Central memory CD8-positive, alpha-beta T cell (primary cell): ENCODE results near the gene KIAA1328.

Experiments used
- ATAC-seq: fragments of 150-1000 bp; cut with Tn5 transposase; replicated peaks from 2 replicates; pipeline ENCODE4 v1.10.0; 2022; ENCODE audit warnings: mild to moderate bottlenecking, moderate FRiP score, moderate number of reproducible peaks; ENCODE audit not compliant: poor library complexity, severe bottlenecking; ENCODE audit errors: extremely low read depth
- DNase-seq, 2 donors: peaks; one replicate each; pipeline ENCODE4 v3.0.0; 2021; ENCODE audit warnings: low spot score in 2 of 2
- H3K27ac Mint-ChIP-seq: one replicate; pipeline ENCODE4 v1.8.0; 2022; ENCODE audit warnings: low read depth, mild to moderate bottlenecking, moderate library complexity, mixed read lengths
- H3K27me3 Mint-ChIP-seq: one replicate; pipeline ENCODE4 v1.8.0; 2022; ENCODE audit warnings: mixed read lengths
- H3K36me3 Mint-ChIP-seq: one replicate; pipeline ENCODE4 v1.8.0; 2022; ENCODE audit warnings: mild to moderate bottlenecking, moderate library complexity, mixed read lengths; ENCODE audit not compliant: insufficient read depth
- H3K4me1 Mint-ChIP-seq: one replicate; pipeline ENCODE4 v1.8.0; 2022; ENCODE audit warnings: mixed read lengths
- H3K4me3 Mint-ChIP-seq: one replicate; pipeline ENCODE4 v1.8.0; 2022; ENCODE audit warnings: mild to moderate bottlenecking, moderate library complexity, mixed read lengths
- H3K9me3 Mint-ChIP-seq: one replicate; pipeline ENCODE4 v1.8.0; 2022; ENCODE audit warnings: mixed read lengths

The KIAA1328 gene

DNA sequence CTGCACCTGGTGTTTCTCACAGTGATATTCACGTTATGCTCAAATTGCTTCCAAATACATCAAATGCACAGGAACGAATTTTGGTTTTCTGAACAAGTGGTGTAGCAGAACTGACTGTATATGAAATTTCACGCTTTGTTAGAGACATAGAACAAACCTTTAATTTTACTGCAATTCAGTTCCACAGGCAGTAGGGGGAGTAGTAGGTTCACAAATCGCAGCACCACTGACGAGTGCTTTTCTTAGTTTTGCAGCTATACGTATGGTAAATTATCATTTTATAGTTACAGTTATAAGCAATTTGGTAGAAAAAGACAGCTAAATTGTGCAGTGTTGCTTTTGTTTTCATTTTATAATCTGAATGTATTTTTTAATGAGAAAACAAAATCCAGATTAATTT lies 113.3 kb downstream of the KIAA1328 start:
- no peak for DNase-seq
- no peak for ATAC-seq
- H3K4me3 Mint-ChIP-seq, result no peak overlapping the region

GRCh38 chr18:36947820-36948348 lies 119.0 kb downstream of the KIAA1328 start:
- Mint-ChIP-seq H3K36me3 (no peaks in the 10 kb centered on the region), H3K27ac (no peak overlapping the region), H3K4me3 (no peak overlapping the region), H3K9me3 (no peaks in the 10 kb centered on the region), H3K27me3 (no peaks in the 10 kb centered on the region), H3K4me1 (peaks cover 4% of the 10 kb centered on the region)
- DNase-seq (no peak), ATAC-seq (no peak)

More for the DNA sequence above, 113.3 kb downstream of the KIAA1328 start:
- no peaks in the 10 kb centered on the region for H3K27me3 Mint-ChIP-seq
- peaks cover 2% of the 10 kb centered on the region for H3K36me3 Mint-ChIP-seq
- peaks cover 8% of the 10 kb centered on the region for H3K9me3 Mint-ChIP-seq
- no peak overlapping the region for H3K27ac Mint-ChIP-seq
- H3K4me1 Mint-ChIP-seq, result peaks cover 4% of the 10 kb centered on the region

GRCh38 chr18:36950282-36950681 lies 121.4 kb downstream of the KIAA1328 start:
- no peak for ATAC-seq
- no peaks in the 10 kb centered on the region for H3K9me3 Mint-ChIP-seq
- no peak overlapping the region for H3K27ac Mint-ChIP-seq
- DNase-seq, result no peak
- H3K36me3 Mint-ChIP-seq, result no peaks in the 10 kb centered on the region
- H3K4me1 Mint-ChIP-seq, result no peaks in the 10 kb centered on the region
- H3K27me3 Mint-ChIP-seq, result no peaks in the 10 kb centered on the region
- no peak overlapping the region for H3K4me3 Mint-ChIP-seq

DNA sequence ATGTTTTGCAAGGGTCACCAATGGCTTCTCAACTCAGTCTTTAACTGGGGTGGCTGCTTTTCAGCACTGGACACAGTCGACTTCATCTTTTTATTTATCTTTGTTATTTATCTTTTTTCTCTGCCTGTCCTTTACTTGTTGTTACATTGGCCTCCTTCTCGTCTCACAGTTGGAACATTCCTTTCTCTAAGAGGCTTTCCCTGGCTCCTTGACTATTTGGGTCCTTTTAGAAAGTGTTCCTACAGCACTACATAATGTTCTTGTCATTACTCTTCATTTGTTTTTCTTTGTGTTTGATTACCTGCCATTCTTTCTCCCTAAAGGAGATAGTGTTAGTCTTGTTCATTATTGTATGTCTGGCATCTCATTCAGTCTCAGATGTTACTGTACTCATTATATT lies 122.0 kb downstream of the KIAA1328 start:
- H3K36me3 Mint-ChIP-seq, result no peaks in the 10 kb centered on the region
- no peak overlapping the region for H3K27ac Mint-ChIP-seq
- DNase-seq (no peak), ATAC-seq (no peak)
- no peaks in the 10 kb centered on the region for H3K9me3 Mint-ChIP-seq
- no peaks in the 10 kb centered on the region for H3K4me1 Mint-ChIP-seq
- no peak overlapping the region for H3K4me3 Mint-ChIP-seq
- H3K27me3 Mint-ChIP-seq, result no peaks in the 10 kb centered on the region

DNA sequence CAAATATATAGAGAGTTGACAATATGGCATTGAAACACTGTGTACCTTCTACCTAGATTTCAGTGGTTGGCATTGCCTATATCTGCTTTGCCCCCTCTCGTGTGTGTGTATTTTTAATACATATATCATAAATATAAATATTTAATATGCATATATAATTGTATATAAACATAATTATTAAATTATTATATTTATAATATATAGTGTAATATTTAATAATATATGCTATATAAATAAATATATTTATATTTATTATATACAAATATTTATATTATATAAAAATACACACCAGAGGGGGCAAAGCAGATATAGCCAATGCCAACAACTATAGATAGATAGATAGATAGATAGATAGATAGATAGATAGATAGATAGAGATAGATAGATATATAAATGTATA lies 124.1 kb downstream of the KIAA1328 start:
- no peak for DNase-seq
- Mint-ChIP-seq H3K4me3 (no peak overlapping the region), H3K9me3 (no peaks in the 10 kb centered on the region), H3K36me3 (no peaks in the 10 kb centered on the region), H3K27ac (no peak overlapping the region), H3K4me1 (no peaks in the 10 kb centered on the region), H3K27me3 (no peaks in the 10 kb centered on the region)
- ATAC-seq, result no peak

- Mint-ChIP-seq H3K4me1 (peaks cover 5% of the 10 kb centered on the region), H3K36me3 (peaks cover 6% of the 10 kb centered on the region), H3K27ac (no peak overlapping the region), H3K9me3 (peaks cover 5% of the 10 kb centered on the region), H3K27me3 (no peaks in the 10 kb centered on the region), H3K4me3 (no peak overlapping the region)
- no peak for ATAC-seq
- DNase-seq, result no peak
Observed at GRCh38 chr18:36960038-36960437, 131.1 kb downstream of the KIAA1328 start.

DNA sequence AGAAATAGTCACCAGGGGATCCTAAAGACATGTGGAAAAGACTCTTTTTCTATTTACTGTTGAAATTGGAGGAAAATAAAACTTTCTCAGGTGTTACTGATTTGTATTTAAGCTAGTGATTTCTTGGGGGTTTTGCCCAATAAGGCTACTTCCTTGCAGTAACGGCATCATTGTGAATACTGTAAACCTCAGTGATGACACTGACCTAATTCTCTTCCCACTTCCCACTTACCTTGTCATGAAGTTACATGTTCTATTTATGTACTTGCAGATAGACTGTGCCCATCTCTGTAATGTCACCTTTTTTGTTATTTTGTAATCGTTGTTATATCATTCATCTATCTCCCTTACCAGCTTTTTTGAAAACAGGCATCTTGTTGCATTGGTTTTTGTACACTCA lies 134.5 kb downstream of the KIAA1328 start:
- peaks cover 6% of the 10 kb centered on the region for H3K36me3 Mint-ChIP-seq
- DNase-seq (no peak), ATAC-seq (no peak)
- no peak overlapping the region for H3K27ac Mint-ChIP-seq
- H3K9me3 Mint-ChIP-seq, result peaks cover 26% of the 10 kb centered on the region
- H3K4me1 Mint-ChIP-seq, result peaks cover 5% of the 10 kb centered on the region
- no peaks in the 10 kb centered on the region for H3K27me3 Mint-ChIP-seq
- no peak overlapping the region for H3K4me3 Mint-ChIP-seq

- Mint-ChIP-seq H3K9me3 (peaks cover 16% of the 10 kb centered on the region), H3K27ac (no peak overlapping the region)
Observed at GRCh38 chr18:36974686-36975085, 145.8 kb downstream of the KIAA1328 start.

GRCh38 chr18:36977121-36977520 lies 148.2 kb downstream of the KIAA1328 start:
- Mint-ChIP-seq H3K4me3 (no peak overlapping the region), H3K27me3 (no peaks in the 10 kb centered on the region), H3K9me3 (peaks cover 2% of the 10 kb centered on the region), H3K27ac (no peak overlapping the region), H3K36me3 (no peaks in the 10 kb centered on the region), H3K4me1 (no peaks in the 10 kb centered on the region)
- ATAC-seq (no peak), DNase-seq (no peak)

More at GRCh38 chr18:36974686-36975085, 145.8 kb downstream of the KIAA1328 start:
- Mint-ChIP-seq H3K4me3 (no peak overlapping the region), H3K36me3 (no peaks in the 10 kb centered on the region), H3K27me3 (no peaks in the 10 kb centered on the region), H3K4me1 (no peaks in the 10 kb centered on the region)
- no peak for DNase-seq
- ATAC-seq, result no peak

DNA sequence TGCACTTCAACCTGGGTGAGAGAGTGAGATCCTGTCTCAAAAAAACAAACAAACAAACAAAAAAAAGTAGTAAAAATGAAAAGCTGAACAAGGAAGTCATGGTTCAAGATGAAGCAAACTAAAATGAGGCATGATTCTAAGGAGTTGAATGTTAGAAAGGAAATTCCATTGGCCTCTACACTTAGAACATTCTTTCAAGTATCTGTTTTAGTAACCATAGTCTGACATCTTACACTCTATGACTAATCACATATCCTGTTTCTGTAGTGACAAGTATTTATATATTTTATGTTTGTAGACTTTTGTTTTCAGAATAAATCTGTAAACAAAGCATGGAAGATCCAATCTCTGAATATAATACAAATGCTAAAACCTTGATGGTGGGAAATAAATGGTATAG lies 164.1 kb downstream of the KIAA1328 start:
- ATAC-seq (no peak), DNase-seq (no peak)
- Mint-ChIP-seq H3K4me1 (no peaks in the 10 kb centered on the region), H3K4me3 (no peak overlapping the region), H3K36me3 (no peaks in the 10 kb centered on the region), H3K27me3 (no peaks in the 10 kb centered on the region), H3K9me3 (peaks cover 7% of the 10 kb centered on the region), H3K27ac (no peak overlapping the region)

GRCh38 chr18:37006742-37007141 lies 177.8 kb downstream of the KIAA1328 start:
- ATAC-seq, result no peak
- H3K4me3 Mint-ChIP-seq, result no peak overlapping the region
- H3K27me3 Mint-ChIP-seq, result no peaks in the 10 kb centered on the region
- DNase-seq, result no peak
- H3K9me3 Mint-ChIP-seq, result peaks cover 12% of the 10 kb centered on the region
- H3K36me3 Mint-ChIP-seq, result peaks cover 2% of the 10 kb centered on the region
- no peaks in the 10 kb centered on the region for H3K4me1 Mint-ChIP-seq
- no peak overlapping the region for H3K27ac Mint-ChIP-seq

DNA sequence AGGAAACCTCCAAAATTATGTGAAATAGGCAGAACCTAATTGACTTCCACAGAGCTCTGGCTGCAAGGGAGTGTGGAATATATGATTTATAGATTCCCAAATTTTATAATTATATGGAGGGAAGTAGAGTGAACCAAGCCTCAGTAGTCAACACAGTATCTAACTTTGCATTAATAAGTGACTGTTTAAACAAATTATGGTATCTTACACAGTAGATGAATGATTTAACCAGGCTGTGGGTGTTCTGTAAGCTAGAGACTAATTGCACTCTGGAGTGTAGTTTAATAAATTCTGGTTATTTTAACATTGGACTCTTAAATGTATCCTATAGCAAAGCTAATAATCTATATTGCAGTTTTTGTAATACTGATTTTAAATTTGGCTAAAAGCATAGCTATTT lies 183.5 kb downstream of the KIAA1328 start:
- Mint-ChIP-seq H3K27me3 (no peaks in the 10 kb centered on the region), H3K27ac (no peak overlapping the region), H3K36me3 (peaks cover 2% of the 10 kb centered on the region), H3K4me1 (no peaks in the 10 kb centered on the region), H3K9me3 (peaks cover 28% of the 10 kb centered on the region), H3K4me3 (no peak overlapping the region)
- ATAC-seq (no peak), DNase-seq (no peak)

- Mint-ChIP-seq H3K36me3 (no peaks in the 10 kb centered on the region), H3K9me3 (peaks cover 36% of the 10 kb centered on the region), H3K4me3 (no peak overlapping the region), H3K27ac (no peak overlapping the region), H3K4me1 (no peaks in the 10 kb centered on the region), H3K27me3 (no peaks in the 10 kb centered on the region)
- no peak for ATAC-seq
- no peak for DNase-seq
Observed at GRCh38 chr18:37019157-37019827, 190.4 kb downstream of the KIAA1328 start.
